MM.1S (cell line): ENCODE results near the gene MCU.

Experiments
- EZH2 ChIP-seq: fragments of 300-600 bp; sonication (generic); optimal IDR thresholded peaks from 2 replicates; pipeline ENCODE3; 2017; ENCODE audit warnings: low read depth, mild to moderate bottlenecking, antibody characterized with exemption, low read length, mixed read lengths
- TF ChIP-seq, protein P1 (sequence below): fragments of 300-600 bp; sonication (generic); IDR thresholded peaks from 2 replicates; pipeline ENCODE4 v1.5.1; 2016; ENCODE audit warnings: antibody characterized with exemption, low read length, mixed read lengths

DNA sequence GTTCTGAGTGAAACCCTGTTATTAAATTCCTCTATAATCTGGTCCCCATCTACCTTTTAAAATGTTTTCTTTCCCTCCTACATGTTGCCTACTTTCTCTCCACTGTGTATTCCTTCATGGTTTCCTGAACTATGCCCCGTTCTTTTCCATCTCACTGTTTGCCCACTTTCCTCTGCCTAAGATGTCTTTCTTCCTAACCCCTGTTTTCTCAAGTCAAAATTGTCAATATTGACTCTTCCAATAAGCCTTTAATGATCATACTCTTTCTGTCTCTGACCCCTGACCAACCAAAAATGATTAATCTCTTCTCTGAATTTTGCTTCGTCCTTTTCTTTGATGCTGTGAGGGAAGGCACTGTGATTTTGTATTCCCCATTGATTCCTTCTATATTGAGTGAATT is 171.0 kb downstream of the MCU start:
- TF ChIP-seq, protein P1, sequence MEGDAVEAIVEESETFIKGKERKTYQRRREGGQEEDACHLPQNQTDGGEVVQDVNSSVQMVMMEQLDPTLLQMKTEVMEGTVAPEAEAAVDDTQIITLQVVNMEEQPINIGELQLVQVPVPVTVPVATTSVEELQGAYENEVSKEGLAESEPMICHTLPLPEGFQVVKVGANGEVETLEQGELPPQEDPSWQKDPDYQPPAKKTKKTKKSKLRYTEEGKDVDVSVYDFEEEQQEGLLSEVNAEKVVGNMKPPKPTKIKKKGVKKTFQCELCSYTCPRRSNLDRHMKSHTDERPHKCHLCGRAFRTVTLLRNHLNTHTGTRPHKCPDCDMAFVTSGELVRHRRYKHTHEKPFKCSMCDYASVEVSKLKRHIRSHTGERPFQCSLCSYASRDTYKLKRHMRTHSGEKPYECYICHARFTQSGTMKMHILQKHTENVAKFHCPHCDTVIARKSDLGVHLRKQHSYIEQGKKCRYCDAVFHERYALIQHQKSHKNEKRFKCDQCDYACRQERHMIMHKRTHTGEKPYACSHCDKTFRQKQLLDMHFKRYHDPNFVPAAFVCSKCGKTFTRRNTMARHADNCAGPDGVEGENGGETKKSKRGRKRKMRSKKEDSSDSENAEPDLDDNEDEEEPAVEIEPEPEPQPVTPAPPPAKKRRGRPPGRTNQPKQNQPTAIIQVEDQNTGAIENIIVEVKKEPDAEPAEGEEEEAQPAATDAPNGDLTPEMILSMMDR: no peak
- TF ChIP-seq EZH2: no peak
